AG09309 (cell line): Measurements from ENCODE around the gene ARPP21.

ENCODE experiments used
- DNase-seq: peaks from one replicate; pipeline ENCODE4 v3.0.0-alpha.2; 2010; ENCODE audit warnings: low read depth
- H3K4me3 ChIP-seq: 2 replicates; pipeline ENCODE4 v1.5.1; 2011; ENCODE audit warnings: mild to moderate bottlenecking, low read depth, low read length, moderate library complexity; ENCODE audit not compliant: control insufficient read depth
- CTCF ChIP-seq: IDR thresholded peaks from 2 replicates; pipeline ENCODE4 v1.5.1; 2011; ENCODE audit warnings: mild to moderate bottlenecking, low read depth, low read length, inconsistent platforms; ENCODE audit not compliant: insufficient read depth, control insufficient read depth; ENCODE audit errors: missing control alignments

ARPP21 gene

GRCh38 chr3:35680866-35681650 lies 41.7 kb downstream of the ARPP21 start:
- TF ChIP-seq CTCF = no peak
- DNase-seq = no peak
- no peak overlapping the region for H3K4me3 ChIP-seq

- no peak overlapping the region for H3K4me3 ChIP-seq
- DNase-seq = no peak
- no peak for TF ChIP-seq CTCF
Observed at GRCh38 chr3:35685153-35685552, 45.8 kb downstream of the ARPP21 start.

GRCh38 chr3:35688826-35689225 lies 49.5 kb downstream of the ARPP21 start:
- TF ChIP-seq CTCF = no peak
- DNase-seq = no peak
- no peak overlapping the region for H3K4me3 ChIP-seq

GRCh38 chr3:35690271-35690670 lies 50.9 kb downstream of the ARPP21 start:
- H3K4me3 ChIP-seq = no peak overlapping the region
- no peak for DNase-seq
- TF ChIP-seq CTCF = no peak

GRCh38 chr3:35705904-35706303 lies 66.6 kb downstream of the ARPP21 start:
- no peak overlapping the region for H3K4me3 ChIP-seq
- no peak for TF ChIP-seq CTCF
- DNase-seq = no peak

- DNase-seq = no peak
- no peak overlapping the region for H3K4me3 ChIP-seq
- no peak for TF ChIP-seq CTCF
Observed at GRCh38 chr3:35707904-35708303, 68.6 kb downstream of the ARPP21 start.
